WI38 (cell line): Measurements from ENCODE around the gene CCDC78.
"Not testable (repeated sequence)": the region's sequence is repeated elsewhere in the genome, so short reads cannot be mapped to it uniquely, and the experiment has no call there.

ENCODE experiments used
- H3K4me3 ChIP-seq: 2 replicates; pipeline ENCODE4 v1.5.1; 2011; ENCODE audit warnings: low read depth, mild to moderate bottlenecking, control low read depth, low read length
- TF ChIP-seq, protein P1 (sequence below): IDR thresholded peaks from 2 replicates; pipeline ENCODE4 v1.5.1; 2012; ENCODE audit warnings: low read depth, mild to moderate bottlenecking, control low read depth, low read length

Gene CCDC78

DNA sequence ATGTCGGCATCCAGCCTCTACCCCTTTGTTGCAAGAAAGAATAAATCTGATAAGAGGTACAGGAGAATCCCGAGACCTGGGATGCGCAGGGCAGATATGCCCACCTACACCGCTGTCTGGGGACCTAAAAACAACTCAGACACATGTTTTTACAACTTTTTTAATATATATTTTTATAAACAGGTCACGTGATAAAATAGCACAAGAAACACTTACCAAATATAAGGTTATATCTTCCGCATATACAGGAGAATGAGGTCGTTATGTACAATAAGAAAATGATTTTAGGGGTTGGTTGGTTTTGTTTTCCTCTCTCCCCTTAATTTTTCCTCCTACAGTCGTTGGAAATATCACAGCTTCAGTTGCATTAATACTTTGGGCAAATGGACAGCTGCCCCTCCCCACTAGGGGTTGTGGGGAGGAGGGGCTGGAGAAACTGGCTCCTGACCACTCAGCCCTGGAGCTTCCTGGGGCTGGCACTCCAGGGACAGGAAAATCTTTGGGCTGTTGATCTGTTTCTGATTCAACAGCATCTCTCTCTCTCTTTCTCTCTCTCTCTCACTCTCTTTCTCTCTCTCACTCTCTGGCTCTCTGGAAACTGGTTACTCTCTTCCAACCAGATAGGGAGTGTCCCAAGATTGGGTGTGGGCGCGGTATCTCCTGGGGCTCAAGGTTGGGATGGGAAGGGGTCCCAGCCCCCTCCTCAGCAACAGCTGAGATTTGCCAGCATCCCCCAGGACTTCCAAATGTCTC lies 33.7 kb downstream of the CCDC78 start:
- H3K4me3 ChIP-seq, result no peak overlapping the region
- TF ChIP-seq, protein P1, sequence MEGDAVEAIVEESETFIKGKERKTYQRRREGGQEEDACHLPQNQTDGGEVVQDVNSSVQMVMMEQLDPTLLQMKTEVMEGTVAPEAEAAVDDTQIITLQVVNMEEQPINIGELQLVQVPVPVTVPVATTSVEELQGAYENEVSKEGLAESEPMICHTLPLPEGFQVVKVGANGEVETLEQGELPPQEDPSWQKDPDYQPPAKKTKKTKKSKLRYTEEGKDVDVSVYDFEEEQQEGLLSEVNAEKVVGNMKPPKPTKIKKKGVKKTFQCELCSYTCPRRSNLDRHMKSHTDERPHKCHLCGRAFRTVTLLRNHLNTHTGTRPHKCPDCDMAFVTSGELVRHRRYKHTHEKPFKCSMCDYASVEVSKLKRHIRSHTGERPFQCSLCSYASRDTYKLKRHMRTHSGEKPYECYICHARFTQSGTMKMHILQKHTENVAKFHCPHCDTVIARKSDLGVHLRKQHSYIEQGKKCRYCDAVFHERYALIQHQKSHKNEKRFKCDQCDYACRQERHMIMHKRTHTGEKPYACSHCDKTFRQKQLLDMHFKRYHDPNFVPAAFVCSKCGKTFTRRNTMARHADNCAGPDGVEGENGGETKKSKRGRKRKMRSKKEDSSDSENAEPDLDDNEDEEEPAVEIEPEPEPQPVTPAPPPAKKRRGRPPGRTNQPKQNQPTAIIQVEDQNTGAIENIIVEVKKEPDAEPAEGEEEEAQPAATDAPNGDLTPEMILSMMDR, result no peak

DNA sequence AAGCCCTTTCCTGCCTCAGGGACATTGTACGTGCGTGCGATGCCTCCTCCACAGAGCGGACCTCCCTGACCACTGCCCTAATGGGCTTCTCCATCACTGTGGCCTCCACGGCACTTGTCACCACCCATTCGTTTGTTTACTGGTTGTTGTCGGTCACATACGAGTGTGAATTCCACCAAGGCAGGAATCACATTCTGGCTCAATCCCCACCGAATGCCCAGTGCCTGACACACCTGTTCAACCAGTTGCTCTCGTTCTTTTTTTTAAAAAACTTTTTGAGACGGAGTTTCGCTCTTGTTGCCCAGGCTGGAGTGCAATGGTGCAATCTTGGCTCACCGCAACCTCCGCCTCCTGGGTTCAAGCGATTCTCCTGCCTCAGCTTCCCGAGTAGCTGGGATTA lies 35.0 kb downstream of the CCDC78 start:
- H3K4me3 ChIP-seq, result not testable (repeated sequence)

DNA sequence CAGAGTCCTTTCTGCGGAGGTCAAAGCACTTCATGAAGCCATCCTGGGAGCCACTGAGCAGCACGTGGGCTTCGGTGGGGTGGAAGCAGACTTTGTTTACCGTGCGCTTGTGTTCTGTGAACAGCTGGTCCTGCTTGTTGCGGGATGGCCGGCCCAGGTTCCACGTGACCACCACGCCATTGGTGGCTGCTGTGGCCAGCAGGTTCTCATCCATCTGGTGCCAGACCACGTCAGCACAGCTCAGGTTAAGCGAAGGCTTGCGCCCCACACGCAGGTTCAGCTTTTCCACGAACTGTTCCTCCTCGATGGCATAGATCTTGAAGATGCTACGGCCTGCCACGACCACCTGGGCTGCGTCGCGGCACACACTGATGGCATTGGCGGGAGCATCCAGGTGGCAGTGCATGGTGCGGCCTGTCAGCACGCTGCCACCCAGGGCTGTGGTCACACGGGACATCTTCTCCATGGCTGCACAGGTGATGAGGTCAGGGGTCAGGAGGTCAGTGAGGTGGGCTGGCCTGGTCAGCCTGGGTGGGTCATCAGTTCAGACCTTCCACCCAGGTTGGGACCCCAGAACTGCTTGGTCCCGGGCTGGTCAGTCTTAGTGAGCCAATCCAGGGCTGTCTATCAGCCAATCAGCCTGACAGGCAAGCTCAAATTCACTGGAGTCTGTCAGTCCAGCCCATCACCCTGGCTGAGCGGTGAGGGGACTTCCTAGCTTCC lies 36.9 kb downstream of the CCDC78 start:
- TF ChIP-seq, protein P1, result no peak

DNA sequence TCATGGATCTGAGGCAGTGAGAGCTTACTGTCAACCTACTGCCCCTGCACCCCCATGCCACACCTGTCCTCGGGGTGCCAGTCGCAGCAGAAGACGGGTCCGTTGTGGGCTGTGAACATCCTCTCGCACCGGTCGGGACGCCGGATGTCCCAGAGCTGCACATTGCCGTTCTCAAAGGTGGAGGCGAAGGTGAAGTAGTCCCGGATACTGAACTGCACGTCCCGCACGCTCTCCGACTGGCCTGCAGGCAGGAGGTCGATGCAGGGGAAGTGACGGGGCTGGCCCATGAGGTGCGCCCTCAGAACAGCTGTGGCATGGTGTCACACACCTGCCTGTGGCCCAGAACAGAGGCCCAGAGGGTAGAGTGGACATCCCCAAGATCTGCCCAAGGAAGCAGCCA lies 38.7 kb downstream of the CCDC78 start:
- TF ChIP-seq, protein P1, result no peak
- H3K4me3 ChIP-seq, result no peak overlapping the region

More for the DNA sequence above, 36.9 kb downstream of the CCDC78 start:
- H3K4me3 ChIP-seq, result peak overlapping the region; percentile 94

DNA sequence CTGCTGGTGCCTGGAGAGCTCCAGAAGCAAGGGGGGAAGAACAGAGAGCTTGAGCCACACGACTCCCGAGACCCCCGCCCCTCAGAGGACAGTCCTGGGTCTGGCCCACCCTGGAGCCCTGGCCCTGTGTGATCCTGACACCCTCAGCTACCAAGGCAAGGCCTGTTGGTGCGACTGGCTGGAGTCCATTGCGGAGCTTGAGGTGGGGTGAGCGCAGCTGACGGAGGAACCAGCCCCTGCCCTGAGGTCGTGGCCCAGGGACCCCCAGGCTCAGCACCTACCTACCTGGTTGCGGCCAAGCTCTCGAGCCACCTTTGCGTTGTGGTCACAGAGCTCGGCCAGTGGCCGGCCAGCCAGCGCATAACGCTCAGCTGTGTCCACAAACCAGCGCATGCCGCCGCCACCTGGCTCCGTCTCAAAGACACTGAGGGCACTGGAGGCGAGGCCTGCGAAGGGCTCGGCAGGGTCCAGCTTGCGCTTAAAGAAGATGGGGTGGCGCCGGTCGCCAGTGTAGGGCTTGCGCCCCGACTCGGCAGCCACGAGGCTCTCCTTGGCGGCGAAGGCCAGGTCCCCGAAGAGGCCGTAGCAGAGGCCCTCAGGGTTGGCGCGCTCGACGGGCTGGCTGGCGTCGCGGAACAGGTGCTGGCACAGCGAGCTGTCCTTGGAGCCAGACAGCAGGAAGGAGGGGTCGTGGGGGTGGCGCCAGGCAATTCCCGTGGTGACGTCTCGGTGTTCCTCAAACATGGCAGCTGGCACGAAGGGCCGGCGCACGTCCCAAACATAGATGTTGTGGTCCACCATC lies 39.6 kb downstream of the CCDC78 start:
- TF ChIP-seq, protein P1, result no peak
- H3K4me3 ChIP-seq, result no peak overlapping the region

DNA sequence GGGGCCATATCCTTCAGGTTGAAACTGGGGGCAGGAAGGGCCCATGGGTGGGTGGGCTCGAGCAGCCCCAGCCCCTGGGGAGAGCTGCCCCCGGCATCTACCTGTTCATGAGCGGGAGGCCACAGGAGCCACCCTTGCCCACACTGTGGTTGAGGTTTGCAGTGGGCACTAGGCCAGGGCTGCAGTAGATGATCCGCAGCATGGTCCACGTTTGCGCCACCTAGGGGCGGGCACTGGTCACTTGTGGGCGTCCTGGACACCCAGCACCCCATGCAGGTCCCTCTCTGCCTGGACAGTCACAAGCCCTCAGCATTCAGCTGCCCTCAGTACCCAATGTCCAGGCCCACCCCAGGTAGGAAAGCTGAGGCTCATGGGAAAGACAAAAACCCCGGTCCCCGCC lies 40.3 kb downstream of the CCDC78 start:
- no peak overlapping the region for H3K4me3 ChIP-seq

More for the DNA sequence above, 40.3 kb downstream of the CCDC78 start:
- TF ChIP-seq, protein P1, result peak; percentile 29; the same call in 1 of the 2 replicates
